ENCODE results near the gene PEX12. TPM values are rescaled to one million over a fixed set of nuclear protein-coding genes. Genes with fewer than 3 reads are reported as not detected.
"Not testable (repeated sequence)": the region's sequence is repeated elsewhere in the genome, so short reads cannot be mapped to it uniquely, and the experiment has no call there.

Gene PEX12
- total RNA-seq, 1 donor from 2014 or later, result 3.9 TPM

DNA sequence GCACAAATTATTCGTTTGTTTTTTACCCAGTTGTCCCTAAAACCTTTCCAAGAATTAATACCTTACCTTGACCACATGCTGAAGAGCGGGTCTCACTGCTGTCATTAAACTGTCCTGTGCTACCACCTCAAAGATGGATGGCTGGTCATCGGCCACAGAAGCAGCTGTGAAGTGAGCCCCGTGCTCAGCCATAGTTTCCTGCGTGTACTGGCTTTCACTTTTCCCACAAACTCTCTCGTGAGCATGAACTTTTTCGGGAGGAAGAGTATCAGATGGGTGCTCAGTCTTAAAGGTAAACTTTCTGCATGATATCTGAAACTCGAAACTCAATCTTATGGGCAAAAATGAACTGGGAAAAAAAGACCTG is 558 bp downstream of the PEX12 start:
- peak; percentile 30 for ATAC-seq

GRCh38 chr17:35575759-35576158 is 2.6 kb downstream of the PEX12 start:
- ATAC-seq, result no peak

GRCh38 chr17:35569405-35569804 is 9.0 kb downstream of the PEX12 start:
- no peak for ATAC-seq

DNA sequence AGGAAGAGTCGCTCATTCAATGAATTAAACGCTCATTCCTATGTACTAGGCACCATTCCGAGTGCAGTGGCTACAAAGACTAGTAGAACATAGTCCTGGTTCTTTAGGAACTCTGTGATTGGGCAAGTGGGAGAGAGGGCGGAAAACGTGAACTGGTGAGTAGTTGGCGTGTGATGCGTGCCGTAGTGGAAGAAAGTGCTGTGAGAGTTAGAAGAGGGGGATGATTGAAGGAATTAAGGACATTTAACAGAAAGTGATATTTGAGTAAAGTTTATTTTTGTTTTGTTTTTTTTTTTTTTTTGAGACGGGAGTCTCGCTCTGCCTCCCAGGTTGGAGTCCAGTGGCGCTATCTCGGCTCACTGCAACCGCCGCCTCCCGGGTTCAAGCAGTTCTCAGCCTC is 9.8 kb downstream of the PEX12 start:
- peak; percentile 51 for ATAC-seq

- no peak for ATAC-seq
These were observed 11.4 kb downstream of the PEX12 start for GRCh38 chr17:35566968-35567367.

DNA sequence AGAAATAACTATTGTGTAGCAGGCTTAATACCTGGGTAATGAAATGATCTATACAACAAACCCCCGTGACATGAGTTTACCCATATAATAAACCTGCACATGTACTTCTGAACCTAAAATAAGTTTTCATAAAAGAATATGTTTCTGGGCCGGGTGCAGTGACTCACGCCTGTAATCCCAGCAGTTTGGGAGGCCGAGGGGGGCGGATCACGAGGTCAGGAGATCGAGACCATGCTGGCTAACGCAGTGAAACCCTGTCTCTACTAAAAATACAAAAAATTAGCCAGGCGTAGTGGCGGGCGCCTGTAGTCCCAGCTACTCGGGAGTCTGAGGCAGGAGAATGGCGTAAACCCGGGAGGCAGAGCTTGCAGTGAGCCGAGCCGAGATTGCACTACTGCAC is 15.2 kb downstream of the PEX12 start:
- not testable (repeated sequence) for ATAC-seq

GRCh38 chr17:35560703-35561102 is 17.7 kb downstream of the PEX12 start, which contains the start of gene SLFN14:
SLFN14 (minus strand) TSS chr17:35560819; CDS start chr17:35558062, 2,757 bp downstream.
- no peak for ATAC-seq

GRCh38 chr17:35559495-35560210 is 18.7 kb downstream of the PEX12 start:
- ATAC-seq, result no peak

DNA sequence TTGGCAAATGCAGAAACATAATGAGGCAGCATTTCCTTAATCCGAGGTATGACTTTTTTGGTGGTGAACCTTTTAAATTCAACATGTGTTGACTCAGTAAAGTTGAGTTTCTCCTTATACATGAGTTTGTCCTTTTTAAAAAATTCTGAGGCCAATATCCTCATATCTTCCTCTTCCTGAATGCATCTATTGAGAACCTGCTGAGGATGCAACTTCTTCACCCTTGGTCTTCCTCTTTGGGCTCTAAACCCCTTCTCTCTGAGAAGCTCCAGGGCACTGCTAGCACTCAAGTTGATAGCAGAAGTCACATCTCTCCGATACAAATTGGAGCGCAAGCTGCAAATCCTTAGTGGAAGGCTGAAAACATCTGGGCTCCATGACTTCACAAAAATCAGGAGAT is 21.0 kb downstream of the PEX12 start:
- ATAC-seq, result no peak

GRCh38 chr17:35555691-35556090 is 22.7 kb downstream of the PEX12 start:
- ATAC-seq, result no peak

- ATAC-seq, result no peak
These were observed 23.7 kb downstream of the PEX12 start for GRCh38 chr17:35554668-35555067.

GRCh38 chr17:35553310-35553709 is 25.1 kb downstream of the PEX12 start:
- no peak for ATAC-seq

GRCh38 chr17:35548978-35549377 is 29.4 kb downstream of the PEX12 start:
- ATAC-seq, result no peak

- ATAC-seq, result peak; percentile 71
These were observed 30.1 kb downstream of the PEX12 start for GRCh38 chr17:35548208-35548810.

- no peak for ATAC-seq
These were observed 31.9 kb downstream of the PEX12 start for GRCh38 chr17:35546487-35546886.

- ATAC-seq, result peak; percentile 64
These were observed 33.2 kb downstream of the PEX12 start for GRCh38 chr17:35545150-35545549.

GRCh38 chr17:35543856-35544255 is 34.5 kb downstream of the PEX12 start:
- ATAC-seq, result peak; percentile 11

- no peak for ATAC-seq
These were observed 35.4 kb downstream of the PEX12 start for GRCh38 chr17:35542990-35543389.

GRCh38 chr17:35541434-35541833 is 36.9 kb downstream of the PEX12 start:
- no peak for ATAC-seq

DNA sequence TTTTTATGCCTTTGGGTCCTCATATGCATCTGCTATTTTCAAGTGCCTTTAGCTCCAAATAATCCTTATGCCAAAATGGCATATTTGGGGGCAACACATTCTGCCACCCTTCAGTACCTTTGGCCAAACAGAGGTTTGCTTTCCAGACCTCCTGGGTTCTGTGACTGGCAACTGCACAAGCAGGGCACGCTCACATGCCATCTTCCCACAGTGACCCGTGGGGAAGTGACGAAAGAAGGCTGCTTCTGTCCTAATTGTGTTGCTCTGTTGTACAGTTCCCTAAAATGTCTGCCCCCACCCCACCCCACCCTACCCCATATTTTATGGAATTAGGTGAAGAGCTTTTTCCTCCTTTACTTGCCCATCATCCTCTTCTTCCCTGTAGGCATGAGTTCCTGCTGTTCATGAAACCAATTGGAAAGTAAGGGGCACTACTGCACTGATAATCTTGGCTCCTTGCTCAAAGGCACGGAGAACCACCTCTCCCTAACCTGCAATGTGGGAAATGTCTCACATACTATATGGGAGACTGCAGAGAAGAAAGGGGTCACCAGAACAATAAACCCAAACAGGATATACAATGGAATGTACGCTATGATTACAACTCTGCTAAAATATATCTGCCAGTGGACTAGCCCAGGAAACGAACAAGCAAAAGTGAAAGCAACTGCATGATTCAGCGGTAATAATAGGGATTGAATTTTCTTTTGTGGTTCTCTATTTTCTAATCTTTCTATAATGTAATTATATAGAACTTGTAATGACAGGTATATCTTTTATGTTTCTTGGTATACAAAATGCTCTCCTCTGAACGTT is 37.6 kb downstream of the PEX12 start:
- no peak for ATAC-seq

DNA sequence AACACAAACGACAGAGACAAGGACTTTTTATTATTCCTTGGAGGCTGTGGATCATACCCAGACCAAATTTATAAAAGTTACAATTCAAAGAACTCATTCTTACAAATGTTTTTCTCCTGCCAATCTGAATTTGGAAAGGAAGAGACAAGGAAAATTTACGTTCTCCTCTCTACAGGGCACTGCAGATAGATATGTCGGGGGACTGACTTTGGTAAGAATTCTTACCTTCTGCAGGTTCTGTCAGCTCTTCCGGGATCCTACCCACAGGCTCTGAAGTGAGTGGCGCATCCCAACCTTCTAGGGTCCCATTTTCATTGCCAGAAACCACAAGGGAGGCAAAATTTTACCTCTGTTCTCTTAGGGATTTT is 38.7 kb downstream of the PEX12 start:
- ATAC-seq, result no peak

GRCh38 chr17:35537601-35538141 is 40.7 kb downstream of the PEX12 start, which contains the start of gene SLFN12L:
SLFN12L (minus strand) TSS chr17:35537678; CDS start chr17:35522364, 15,314 bp downstream.
- no peak for ATAC-seq

DNA sequence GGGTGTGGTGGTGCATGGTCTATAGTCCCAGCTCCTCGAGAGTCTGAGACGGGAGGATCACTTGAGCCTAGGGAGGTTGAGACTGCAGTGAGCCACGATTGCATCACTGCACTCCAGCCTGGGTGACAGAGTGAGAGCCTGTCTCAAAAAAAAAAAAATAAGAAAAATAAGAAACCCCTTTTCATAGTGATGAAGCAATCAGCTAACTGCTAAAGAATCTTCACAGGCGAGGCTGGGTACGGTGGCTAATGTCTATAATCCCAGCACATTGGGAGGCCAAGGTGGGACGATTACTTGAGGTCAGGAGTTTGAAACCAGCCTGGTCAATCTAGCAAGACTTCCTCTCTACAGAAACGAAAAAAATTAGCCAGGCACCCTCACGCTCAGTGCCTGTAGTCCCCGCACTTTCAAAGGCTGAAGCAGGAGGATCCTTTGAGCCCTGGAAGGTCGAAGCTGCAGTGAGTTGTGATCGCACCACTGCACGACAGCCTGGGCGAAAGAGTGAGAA is 41.7 kb downstream of the PEX12 start:
- no peak for ATAC-seq
